GM18498 (cell line): ENCODE measurements around the gene RFX5.

Source experiments
- ATAC-seq: cut with Tn5 transposase; IDR thresholded peaks from one replicate; pipeline ENCODE4 v1.9.1; 2021; ENCODE audit warnings: mild to moderate bottlenecking, moderate library complexity; ENCODE audit not compliant: unreplicated experiment

RFX5 gene

DNA sequence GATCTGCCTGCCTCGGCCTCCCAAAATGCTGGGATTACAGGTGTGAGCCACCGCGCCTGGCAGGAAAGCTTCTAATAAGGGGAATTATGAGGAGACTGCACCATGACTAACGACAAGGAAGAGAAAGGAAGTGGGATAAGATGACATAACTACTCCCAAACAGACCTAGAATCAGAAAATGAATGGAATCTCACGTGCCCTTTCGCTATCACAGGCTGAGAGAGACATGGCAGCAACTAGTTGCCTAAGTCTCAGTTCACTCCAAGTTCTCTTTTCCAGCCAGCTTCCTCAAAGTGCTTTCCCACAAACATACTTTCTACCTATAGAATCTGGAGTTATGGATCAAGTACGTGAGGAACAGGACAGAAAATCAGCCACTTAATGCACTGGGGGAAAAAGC, 21.8 kb downstream of the RFX5 start:
- ATAC-seq: no peak

DNA sequence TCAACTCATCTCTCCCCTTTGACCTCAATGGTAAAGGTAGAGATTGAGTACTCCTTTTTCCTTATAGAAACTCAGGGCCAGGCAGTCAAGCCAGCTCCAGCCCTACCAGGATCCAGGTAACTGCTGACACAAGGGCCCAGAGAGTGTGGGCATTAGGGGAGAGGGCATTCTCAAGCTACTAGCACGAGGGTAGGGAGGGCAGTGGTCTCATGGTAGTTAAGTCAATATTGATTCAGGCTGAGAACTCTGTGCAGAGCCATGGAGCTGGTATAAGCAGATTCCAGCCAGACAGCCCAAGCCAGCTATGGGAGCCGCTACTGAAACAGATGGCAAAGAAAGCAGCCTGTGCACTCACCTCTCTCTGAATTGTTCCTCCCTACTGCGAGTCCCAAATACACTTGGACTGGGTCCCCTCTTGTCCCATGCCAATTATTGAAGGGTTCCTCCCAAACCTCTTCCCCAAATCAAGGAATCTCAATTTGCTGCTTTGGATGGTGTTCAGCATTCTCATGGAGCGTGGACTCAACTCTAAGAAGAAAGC, 22.6 kb downstream of the RFX5 start:
- ATAC-seq: no peak

DNA sequence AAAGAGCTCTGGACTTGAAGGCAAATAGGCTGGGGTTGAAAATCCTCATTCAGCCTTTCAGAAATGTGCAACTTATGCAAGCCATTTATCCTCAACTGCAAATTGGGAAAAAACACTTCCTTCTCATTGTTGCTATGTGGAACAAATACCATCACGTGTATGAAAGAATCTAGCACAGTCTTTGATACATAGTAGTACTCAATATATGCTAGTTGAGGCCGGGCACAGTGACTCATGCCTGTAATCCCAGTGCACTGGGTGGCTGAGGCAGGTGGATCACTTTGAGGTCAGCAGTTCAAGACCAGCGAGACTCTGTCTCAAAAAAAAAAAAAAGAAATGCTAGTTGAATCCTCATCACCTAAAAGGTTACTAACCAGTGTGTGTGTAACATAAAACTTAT, 28.1 kb downstream of the RFX5 start:
- ATAC-seq: no peak

DNA sequence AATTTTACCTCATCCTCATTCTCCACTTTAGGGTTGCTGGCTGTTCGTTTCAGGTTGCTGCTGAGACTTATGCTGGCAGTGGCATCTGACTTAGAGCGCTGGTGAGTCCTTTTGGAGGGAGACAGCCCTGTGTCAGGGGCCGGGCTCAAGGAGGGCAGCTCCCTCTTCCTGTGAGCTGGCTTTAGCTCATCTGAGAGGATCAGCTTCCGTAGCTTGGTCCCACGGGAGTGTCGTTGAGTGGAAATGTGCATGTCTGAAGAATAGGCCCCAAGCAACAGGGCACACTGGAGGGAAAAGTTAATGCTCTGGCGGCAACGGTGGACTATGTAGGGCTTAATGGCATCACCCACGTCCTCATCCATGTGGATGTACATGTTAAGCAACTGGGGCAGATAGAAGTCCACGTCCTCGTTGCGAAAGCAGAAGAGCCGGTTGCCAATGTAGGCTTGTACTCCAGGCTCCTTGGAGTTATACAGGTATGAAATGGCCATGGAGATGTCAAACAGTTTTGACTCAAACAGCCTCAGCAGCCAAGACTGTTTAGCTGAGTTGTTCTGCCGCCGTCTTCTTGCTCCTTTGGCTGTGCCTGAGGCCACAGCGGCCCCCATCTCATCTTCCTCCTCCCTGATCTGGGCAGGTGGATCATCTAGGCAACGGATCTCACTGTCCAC, 31.4 kb downstream of the RFX5 start:
- no peak for ATAC-seq

DNA sequence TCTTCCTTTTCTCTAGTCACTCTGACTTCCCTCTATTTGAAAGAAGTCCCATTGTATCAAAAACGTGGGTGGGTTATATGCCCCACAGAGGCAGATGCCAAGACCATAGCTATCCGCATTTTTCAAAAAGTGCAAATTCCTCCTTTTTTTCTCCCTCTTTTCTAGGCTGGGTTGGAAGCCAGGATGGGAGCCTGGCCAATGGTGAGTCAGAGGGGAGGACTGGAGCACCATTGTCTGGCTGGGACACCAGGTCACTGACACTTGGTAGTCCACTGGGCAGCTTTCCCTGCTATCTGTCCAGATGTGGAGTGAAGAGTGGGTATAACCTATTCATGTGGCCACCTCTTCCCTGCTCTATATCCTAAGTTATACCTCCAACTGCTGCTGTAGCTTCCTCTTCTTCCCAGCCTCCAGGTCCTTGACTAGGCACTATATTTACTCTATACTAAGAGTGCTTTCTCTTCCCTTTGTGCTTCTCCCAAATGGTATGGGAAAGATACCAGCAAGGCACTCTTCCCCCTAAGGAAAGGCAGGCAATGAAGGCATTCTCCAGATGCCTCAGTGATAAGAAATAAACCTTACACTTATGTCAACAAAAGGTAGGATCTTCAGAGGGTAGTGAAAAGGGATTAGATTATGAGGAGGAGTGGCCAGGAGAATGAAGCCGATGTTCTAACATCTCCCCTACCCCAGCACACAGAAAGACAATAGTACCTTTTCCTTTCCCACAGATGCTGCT, 32.7 kb downstream of the RFX5 start:
- no peak for ATAC-seq

DNA sequence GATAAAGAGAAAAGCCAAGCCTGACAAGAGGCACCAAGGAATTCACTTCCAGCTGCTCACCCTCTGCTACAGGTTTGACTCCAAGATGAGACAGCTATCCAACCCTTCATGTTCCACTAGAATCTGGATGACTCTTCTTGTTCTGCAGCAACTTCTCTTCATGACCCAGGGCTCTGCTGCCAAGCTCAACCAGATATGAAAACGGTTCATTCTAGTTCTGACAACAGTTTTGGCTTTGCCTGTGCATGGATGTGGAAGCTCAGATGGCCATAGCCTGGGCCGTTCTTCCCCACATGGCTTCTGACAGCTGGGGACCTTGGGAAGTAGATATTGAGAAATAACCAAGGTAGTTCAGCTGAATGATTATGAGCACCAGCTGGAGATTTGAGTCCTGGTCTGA, 33.6 kb downstream of the RFX5 start:
- no peak for ATAC-seq

DNA sequence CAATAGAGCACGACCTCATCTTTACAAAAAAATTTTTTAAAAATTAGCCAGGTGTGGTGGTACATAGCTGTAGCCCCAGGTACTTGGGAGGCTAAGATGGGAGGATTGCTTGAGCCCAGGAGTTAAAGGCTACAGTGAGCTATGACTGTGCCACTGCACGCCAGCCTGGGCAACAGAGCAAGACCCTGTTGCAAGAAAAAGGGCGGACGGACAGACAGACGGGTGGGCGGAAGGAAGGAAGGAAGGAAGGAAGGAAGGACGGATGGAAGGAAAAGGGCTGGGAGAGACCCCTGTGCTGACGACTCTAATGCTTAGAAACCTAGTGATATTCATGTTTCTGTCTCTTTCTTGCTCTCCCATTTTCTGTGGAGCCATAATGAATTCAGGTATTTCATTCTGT, 34.2 kb downstream of the RFX5 start:
- no peak for ATAC-seq

DNA sequence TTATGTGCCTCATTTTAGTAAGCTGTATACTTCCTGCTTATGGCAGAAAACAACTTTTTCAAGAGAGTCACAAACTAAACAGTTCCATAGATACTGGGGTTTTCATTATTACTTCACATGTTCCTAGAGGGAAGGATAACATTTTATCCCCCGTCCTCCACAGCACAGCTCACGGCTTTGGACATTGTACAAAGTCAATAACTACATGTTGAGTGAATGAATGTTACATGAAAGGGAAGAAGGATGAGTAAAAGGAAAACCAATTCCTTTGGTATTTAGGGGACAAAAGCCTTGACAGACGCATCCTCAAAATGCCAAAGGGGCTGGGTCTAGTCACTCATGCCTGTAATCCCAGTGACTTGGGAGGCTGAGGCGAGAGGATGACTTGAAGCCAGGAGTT, 34.6 kb downstream of the RFX5 start:
- no peak for ATAC-seq

DNA sequence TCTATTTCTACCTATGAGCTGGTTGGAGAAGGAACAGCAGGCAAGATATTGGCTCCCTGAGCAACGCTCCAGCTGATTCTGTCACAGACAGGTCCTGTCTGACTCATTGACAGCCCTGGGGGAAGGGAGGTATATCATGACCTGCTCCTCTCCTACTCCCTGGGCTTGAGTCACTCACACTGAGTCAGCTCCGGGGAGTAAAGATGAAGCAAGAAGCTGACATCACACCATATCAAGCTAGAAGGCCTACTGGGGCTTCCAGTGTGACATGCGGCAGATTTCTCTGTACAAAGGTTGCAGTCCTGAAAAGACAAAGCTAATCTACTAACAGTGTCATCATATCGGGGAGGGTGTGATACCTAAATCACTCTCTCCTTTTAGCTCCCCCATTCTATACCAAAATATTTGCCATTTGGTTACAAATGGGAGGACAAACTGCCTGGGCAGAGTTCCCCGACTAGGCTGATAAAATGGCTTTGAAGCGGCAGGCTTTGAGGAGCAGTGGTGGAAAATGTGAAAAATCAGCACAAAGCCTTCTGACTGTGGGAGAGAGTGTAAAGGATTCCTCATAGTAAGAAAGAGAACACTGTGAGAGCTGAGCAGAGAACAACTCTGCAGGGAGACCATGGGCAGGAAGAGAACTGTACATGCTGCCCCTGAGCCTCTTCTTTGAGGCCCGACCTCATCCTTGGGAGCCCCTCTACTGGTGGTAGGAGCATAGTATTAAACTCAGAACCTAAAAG, 35.3 kb downstream of the RFX5 start:
- ATAC-seq: no peak

DNA sequence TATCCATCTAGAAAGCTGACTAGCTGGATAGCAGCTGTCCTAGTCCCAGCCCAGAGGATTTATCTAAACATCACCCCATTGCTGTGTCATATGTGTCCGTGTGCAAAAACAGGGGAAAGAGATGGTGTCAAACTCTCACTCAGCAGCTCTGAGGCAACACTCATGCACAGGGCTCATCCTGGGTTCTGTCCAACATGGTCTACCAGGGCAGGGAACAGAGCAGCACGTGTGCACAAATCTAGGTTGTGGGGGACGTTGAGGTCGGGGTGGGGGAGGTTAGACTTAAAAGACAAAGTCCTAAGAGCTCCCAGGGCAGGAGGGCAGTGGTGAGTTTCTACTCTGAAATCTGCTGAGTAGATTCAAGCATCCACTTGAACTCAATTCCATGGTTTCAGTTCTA, 36.0 kb downstream of the RFX5 start:
- no peak for ATAC-seq

DNA sequence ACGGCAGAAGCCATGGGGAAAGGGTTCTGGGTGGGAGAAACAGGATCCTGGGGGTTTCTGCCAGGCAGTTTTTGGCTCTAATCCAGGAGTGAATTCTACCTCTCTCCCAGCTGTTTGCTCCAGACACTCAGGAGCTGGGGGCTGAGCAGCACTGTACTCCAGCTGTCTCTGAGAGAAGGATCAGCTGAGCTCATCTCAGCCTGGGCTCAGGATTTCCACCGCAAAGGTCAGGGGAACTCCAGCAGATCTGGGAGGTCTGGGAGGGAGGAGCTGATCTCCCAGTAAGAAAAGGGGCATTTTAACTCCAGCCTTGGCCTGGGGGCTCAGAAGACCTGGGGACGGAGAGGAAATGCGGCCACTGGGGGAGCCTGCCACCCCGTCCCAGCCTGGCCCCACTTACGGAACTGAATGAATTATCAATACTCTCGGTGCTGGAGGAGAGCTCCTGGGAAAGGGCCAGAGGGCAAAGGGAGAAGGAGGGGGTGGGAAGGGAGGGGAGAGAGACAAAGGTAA, 37.2 kb downstream of the RFX5 start:
- ATAC-seq: no peak

DNA sequence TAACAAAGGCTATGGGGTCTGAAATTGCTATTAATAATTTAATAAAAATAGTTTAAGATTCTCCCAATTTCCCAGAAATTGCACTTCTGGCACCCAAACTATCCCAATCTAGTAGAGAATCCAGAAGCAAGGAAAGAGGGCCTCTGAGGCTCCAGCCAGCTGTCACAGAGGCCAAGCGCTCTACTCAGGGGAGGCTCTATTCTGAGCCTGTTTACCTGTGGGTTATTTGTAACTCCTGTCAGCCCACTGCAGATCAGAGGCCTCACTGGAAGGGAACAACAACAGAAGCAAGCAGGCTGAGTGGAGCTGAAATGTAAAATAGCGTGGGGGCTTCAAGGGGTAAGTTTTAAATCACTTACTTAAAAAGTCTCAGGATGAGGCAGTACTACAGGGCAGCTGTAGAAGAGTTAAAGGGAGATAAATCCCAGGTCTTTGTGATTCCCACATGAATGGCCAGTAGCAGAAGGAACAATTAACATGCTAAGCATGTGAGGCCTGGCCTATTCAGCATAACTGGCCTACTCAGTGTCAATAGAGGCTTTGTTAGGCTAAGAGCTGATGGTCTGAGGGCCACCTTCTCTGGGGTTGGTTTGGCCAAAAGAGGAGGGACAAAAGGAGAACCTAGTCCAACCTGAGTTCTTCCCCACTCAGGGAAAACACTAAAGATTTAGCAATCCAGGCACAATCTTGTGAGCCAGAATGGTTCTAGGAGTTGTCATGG, 52.1 kb downstream of the RFX5 start:
- no peak for ATAC-seq

DNA sequence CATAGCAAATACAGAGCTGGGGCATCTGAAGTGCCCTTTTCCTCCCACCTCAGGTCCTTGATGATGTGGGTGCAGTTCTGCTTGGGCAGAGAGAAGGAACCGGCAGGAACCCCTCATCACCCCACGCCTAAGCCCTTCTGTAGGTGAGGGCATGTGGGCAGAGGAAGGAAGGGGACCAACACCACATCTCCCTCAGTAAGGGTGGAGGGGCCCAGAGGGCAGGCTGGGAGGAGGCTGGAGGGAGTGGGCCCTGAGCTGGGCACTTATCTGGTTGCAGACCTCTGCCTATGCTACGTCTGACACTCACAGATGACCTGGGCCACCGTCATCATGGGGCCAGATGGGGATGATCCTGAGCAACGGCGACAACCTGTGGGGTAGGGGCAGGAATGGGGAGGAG, 54.0 kb downstream of the RFX5 start:
- ATAC-seq: no peak

DNA sequence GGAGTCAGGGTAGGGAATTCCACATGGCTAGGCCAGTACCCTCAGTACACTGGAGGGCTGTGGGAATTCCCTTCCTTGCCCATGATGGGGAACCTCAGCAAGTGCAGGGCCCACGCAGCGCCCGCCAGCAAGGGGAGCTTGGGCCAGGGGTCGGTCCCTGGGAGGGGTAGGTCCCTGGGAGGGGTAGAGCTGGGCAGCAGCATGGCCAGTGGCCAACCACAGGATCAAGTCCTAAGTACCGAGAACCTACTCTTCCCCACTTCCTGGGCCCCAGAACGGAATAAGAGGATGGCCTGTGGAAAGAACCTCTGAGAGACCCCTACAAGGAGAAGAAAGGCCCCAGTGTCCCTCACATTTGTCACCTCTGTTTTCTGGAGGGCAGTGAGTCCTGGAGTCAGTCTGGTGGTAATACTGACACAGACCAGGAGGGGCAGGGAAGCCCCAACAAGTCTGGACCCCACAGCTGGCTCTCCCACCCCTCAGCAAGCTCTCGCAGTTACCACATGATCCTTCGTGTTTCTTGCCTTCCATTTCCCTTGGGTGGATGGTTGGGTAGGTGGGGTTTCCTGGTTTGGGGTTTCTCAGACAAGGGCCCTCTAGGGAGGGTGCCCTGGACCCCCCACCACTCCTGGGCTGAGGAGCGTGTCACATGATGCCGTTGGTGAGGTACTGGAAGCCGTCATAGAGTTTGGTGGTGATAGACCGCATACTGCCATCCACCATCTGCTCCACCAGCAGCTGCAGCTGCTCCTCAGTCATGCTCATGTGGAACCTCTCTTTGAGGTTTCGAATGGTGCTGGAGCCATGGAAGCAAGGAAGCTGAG, 54.6 kb downstream of the RFX5 start:
- no peak for ATAC-seq

DNA sequence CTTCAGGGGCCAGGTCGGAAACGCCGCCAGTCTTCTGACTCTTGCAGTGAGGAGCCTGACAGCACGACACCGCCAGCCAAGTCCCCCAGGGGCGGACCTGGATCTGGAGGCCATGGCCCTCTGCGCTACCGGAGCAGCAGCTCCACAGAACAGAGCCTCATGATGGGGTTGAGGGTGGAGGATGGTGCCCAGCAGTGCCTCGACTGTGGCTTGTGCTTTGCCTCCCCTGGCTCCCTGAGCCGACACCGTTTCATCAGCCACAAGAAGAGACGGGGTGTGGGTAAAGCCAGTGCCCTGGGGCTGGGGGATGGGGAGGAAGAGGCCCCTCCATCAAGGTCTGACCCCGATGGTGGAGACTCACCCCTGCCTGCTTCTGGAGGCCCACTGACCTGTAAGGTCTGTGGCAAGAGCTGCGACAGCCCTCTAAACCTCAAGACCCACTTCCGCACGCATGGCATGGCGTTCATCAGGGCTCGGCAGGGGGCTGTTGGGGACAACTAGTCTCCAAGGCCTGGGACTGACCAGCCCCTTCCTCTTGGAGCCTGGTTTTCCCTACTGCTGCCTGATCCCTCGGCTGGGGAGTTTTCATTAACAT, 56.2 kb downstream of the RFX5 start:
- no peak for ATAC-seq
